Activated CD8-positive, alpha-beta T cell treated with anti-CD3 and anti-CD28 coated beads for 36 hours (primary cell): Measurements from ENCODE around the gene ARHGAP20. TPM values are rescaled to one million over a fixed set of nuclear protein-coding genes. Genes with fewer than 3 reads are reported as not detected.

Source experiments
- ATAC-seq: fragments of 200-7000 bp; cut with Tn5 transposase; one replicate; pipeline ENCODE4 v1.10.0; 2021; ENCODE audit warnings: mild to moderate bottlenecking, moderate library complexity
- CTCF ChIA-PET: fragments of 350-600 bp; sonication (Branson Sonifier 250); formaldehyde crosslinking; loops from one replicate; lab custom pipeline; 2021; ENCODE audit warnings: antibody characterized with exemption; lab: Charles Lee
- POLR2A ChIA-PET: fragments of 350-600 bp; sonication (Branson Sonifier 250); formaldehyde crosslinking; loops from one replicate; lab custom pipeline; 2021; ENCODE audit warnings: antibody characterized with exemption; lab: Charles Lee
- DNase-seq: peaks from one replicate; pipeline ENCODE4 v3.0.0-alpha.2; 2020
- H3K27ac Mint-ChIP-seq: one replicate; pipeline ENCODE4 v1.8.0; 2021; ENCODE audit warnings: mild to moderate bottlenecking, mixed read lengths
- H3K27me3 Mint-ChIP-seq: one replicate; pipeline ENCODE4 v1.8.0; 2021; ENCODE audit warnings: mixed read lengths
- H3K36me3 Mint-ChIP-seq: one replicate; pipeline ENCODE4 v1.8.0; 2021; ENCODE audit warnings: low read depth, mixed read lengths
- H3K4me1 Mint-ChIP-seq: one replicate; pipeline ENCODE4 v1.8.0; 2021; ENCODE audit warnings: low read depth, mixed read lengths
- H3K4me3 Mint-ChIP-seq: one replicate; pipeline ENCODE4 v1.8.0; 2021; ENCODE audit warnings: mild to moderate bottlenecking, moderate library complexity, mixed read lengths
- H3K9me3 Mint-ChIP-seq: one replicate; pipeline ENCODE4 v1.8.0; 2021; ENCODE audit warnings: mixed read lengths
- intact Hi-C: fragments of 100-400 bp; cut with micrococcal nuclease; formaldehyde crosslinking; loops from one replicate; pipeline ENCODE4 v1.10.0; 2022
- total RNA-seq, 2 experiments: library from RNA; stranded (reverse); gene quantifications; one replicate each; pipeline ENCODE4 v1.2.3, GENCODE V29; 2021
- TF ChIP-seq, protein P1 (sequence below): fragments of 200-600 bp; IDR thresholded peaks from one replicate; pipeline ENCODE4 v1.8.0; 2022; ENCODE audit warnings: antibody characterized with exemption, mild to moderate bottlenecking

ARHGAP20 gene
- total RNA-seq, 2 experiments from 2014 or later: 0.25 to 0.45 TPM

DNA sequence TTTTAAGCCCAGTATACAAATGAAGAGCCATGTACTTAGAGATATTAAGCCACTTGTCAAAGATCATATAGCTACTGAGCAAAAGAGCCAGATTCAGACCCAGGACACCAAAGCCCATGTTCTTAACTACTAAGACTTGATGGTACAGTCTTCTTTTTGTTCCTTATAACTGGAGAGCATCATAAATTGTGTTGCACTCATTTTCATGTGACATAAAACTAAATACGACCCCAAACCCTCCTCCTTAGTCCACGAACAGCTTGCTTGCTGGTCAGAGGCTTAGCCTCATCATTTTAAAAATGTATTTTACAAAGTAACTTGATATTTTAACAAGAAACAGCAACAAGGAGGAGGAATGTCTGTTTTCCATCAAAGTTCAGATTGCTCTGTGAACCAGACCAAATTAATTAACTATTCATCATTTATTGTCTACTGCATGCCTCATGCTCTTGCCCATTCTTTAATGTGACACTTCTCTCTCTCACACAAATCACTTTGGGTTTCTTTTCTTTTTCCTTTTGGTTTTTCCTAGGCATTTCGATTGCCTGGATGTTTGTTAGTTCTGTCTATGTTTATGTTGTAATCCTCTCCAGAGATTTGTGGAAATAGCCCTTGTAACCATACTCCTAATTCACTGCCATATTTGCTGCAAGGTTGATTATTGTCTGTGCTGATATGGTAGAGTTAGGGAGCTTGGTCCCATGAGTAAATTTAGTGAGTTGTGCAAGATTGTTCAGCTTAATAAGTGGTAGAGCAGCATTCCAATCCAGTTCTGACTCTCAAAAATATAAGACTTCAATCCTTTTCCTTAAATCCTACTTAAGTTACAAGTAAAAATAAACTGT is 8.4 kb upstream of the ARHGAP20 start:
- TF ChIP-seq, protein P1, sequence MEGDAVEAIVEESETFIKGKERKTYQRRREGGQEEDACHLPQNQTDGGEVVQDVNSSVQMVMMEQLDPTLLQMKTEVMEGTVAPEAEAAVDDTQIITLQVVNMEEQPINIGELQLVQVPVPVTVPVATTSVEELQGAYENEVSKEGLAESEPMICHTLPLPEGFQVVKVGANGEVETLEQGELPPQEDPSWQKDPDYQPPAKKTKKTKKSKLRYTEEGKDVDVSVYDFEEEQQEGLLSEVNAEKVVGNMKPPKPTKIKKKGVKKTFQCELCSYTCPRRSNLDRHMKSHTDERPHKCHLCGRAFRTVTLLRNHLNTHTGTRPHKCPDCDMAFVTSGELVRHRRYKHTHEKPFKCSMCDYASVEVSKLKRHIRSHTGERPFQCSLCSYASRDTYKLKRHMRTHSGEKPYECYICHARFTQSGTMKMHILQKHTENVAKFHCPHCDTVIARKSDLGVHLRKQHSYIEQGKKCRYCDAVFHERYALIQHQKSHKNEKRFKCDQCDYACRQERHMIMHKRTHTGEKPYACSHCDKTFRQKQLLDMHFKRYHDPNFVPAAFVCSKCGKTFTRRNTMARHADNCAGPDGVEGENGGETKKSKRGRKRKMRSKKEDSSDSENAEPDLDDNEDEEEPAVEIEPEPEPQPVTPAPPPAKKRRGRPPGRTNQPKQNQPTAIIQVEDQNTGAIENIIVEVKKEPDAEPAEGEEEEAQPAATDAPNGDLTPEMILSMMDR: no peak
- DNase-seq: no peak
- ATAC-seq: no peak
- ChIA-PET CTCF (no interaction called here), POLR2A (no interaction called here)
- Mint-ChIP-seq H3K27ac (no peak overlapping the region), H3K36me3 (no peaks in the 10 kb centered on the region), H3K4me1 (no peaks in the 10 kb centered on the region), H3K27me3 (peaks cover 17% of the 10 kb centered on the region), H3K9me3 (no peaks in the 10 kb centered on the region), H3K4me3 (no peak overlapping the region)
- intact Hi-C loops: no loop called here

DNA sequence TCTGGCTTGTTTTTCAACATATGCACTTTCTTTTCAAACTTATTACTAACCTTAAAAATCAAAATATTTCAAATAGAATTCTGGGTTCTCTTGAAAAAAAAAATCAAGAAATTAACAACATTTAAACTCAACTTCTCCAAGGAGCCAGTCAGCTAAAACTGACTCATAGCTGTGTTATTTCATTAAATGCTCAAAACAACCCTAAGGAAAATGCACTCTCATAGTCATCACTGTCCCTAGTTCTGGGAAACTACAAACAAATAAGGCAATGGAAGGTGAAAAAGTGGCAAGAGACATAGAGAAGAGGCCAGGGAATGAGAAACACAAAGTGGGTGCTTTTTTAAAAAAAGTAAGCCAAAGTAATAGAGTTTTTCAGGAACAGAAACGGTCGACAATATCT is 4.1 kb upstream of the ARHGAP20 start:
- TF ChIP-seq, protein P1: no peak
- POLR2A ChIA-PET: no interaction called here
- no peak overlapping the region for H3K4me3 Mint-ChIP-seq
- intact Hi-C loops: no loop called here
- H3K36me3 Mint-ChIP-seq: no peaks in the 10 kb centered on the region
- no peak overlapping the region for H3K27ac Mint-ChIP-seq
- DNase-seq (no peak), ATAC-seq (no peak)
- CTCF ChIA-PET: interaction anchor here (1.1 kb wide), 1 partner anchor 514 kb away, joined by 3 read pairs; no protein-coding TSS in a partner anchor
- peaks cover 33% of the 10 kb centered on the region for H3K27me3 Mint-ChIP-seq
- no peaks in the 10 kb centered on the region for H3K9me3 Mint-ChIP-seq
- peaks cover 8% of the 10 kb centered on the region for H3K4me1 Mint-ChIP-seq

DNA sequence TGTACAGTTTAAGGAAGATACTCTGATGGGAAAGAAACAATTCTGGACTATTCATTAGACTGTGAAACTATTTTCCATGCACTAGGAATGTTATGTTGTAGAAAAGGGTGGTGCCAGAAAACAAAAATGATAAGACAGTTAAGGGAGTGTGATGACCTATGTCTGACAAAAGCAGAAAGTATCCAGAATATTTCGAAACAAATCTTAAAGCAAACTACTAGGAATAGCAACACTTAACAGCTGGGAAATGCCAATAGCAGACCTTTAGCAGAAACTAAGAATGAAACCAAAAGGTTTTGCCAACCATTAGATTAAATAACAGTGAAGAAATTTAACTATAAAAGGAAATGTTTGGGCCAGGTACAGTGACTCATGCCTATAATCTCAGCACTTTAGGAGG is 3.3 kb upstream of the ARHGAP20 start:
- TF ChIP-seq, protein P1: no peak
- ChIA-PET CTCF (interaction anchor here (1.1 kb wide), 1 partner anchor 514 kb away, joined by 3 read pairs; no protein-coding TSS in a partner anchor), POLR2A (interaction anchor here (0.6 kb wide), 1 partner anchor 324 kb away, joined by 3 read pairs; no protein-coding TSS in a partner anchor)
- H3K27me3 Mint-ChIP-seq: peaks cover 37% of the 10 kb centered on the region
- peaks cover 11% of the 10 kb centered on the region for H3K4me1 Mint-ChIP-seq
- no peaks in the 10 kb centered on the region for H3K9me3 Mint-ChIP-seq
- H3K36me3 Mint-ChIP-seq: no peaks in the 10 kb centered on the region
- no peak overlapping the region for H3K4me3 Mint-ChIP-seq
- no peak for ATAC-seq
- intact Hi-C loops: no loop called here
- DNase-seq: no peak
- H3K27ac Mint-ChIP-seq: no peak overlapping the region

DNA sequence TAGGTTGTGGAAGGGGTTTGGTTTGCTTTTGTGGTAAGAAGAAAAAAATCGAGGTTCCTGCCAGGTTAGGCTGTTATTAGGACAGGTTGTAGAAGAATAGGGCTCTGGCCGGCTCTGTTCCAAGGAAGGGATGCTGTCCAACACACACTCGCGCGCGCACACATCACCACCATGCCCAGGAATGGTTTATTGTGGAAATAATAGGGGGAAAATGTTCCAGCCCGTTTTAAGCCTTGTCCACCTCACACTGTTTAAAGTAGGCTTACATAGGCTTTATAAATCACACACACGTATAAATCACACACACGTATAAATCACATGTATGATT is 1.2 kb upstream of the ARHGAP20 start:
- Mint-ChIP-seq H3K4me3 (peak overlapping the region; percentile 2), H3K36me3 (no peaks in the 10 kb centered on the region), H3K27ac (no peak overlapping the region), H3K4me1 (peaks cover 13% of the 10 kb centered on the region), H3K27me3 (peaks cover 53% of the 10 kb centered on the region), H3K9me3 (no peaks in the 10 kb centered on the region)
- ATAC-seq (no peak), DNase-seq (no peak)
- CTCF ChIA-PET: no interaction called here
- intact Hi-C loops: no loop called here
- TF ChIP-seq, protein P1: no peak
- POLR2A ChIA-PET: no interaction called here

DNA sequence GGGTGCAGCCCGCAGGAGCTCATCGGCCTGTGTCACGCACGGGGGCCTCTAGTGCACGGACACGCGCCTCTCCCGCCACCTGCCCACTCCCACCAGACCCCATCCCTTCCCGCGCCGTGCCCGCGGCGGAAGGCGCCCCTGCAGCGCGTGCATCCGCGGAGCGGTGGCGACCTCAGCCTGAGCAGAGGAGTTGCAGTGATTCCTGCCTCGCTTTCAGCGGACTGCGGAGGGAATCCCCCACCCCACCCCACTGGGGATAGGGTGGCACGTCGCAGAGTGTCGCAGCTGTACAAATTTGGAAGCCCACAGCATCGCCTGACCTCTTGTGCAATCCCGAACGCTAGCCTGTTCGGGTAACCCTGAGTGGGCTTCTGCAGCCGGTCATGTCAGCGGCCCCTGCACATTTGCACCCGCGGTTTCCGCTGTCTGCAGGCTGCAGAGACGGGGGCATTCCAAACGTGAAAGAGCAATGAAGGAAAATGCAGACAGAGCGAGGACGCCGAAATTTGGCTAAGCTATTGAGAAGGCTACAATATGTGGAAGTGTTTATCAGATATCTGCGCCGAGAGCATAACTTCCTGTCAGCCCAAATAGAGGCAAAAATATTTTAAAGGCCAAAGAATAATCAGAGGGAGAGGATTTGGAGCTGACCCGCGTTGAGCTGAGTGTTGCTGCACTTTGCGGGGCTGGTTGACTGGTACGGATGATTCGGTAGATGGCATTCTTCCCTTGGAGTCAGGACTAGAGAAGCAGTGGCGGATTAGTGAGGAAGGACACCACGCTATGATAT is 617 bp upstream of the ARHGAP20 start:
- no peaks in the 10 kb centered on the region for H3K36me3 Mint-ChIP-seq
- H3K4me1 Mint-ChIP-seq: peaks cover 13% of the 10 kb centered on the region
- TF ChIP-seq, protein P1: no peak
- no peaks in the 10 kb centered on the region for H3K9me3 Mint-ChIP-seq
- ATAC-seq: peak; percentile 24
- ChIA-PET POLR2A (no interaction called here), CTCF (no interaction called here)
- H3K27me3 Mint-ChIP-seq: peaks cover 57% of the 10 kb centered on the region
- DNase-seq: no peak
- H3K4me3 Mint-ChIP-seq: peak overlapping the region; percentile 45
- no peak overlapping the region for H3K27ac Mint-ChIP-seq
- intact Hi-C loops: no loop called here
